Muscle layer of duodenum (tissue), 2 donors: ENCODE data around the gene GTPBP6.

Experiments
- H3K27ac ChIP-seq: one replicate; pipeline ENCODE4 v1.7.0; 2013; ENCODE audit warnings: mild to moderate bottlenecking, low read length
- H3K27me3 ChIP-seq: one replicate; pipeline ENCODE4 v1.7.0; 2013; ENCODE audit warnings: low read depth, mild to moderate bottlenecking, control low read depth, low read length
- H3K36me3 ChIP-seq, 2 donors: one replicate each; pipeline ENCODE4 v1.7.0; 2013; ENCODE audit warnings: low read length in 2 of 2, control low read depth in 1 of 2, mild to moderate bottlenecking in 1 of 2; ENCODE audit not compliant: insufficient read depth in 2 of 2, control insufficient read depth in 1 of 2
- H3K4me1 ChIP-seq, 2 donors: one replicate each; pipeline ENCODE4 v1.7.0; 2013; ENCODE audit warnings: low read length in 2 of 2, mild to moderate bottlenecking in 2 of 2, control low read depth in 1 of 2, moderate library complexity in 1 of 2; ENCODE audit not compliant: insufficient read depth in 2 of 2, control insufficient read depth in 1 of 2
- H3K4me3 ChIP-seq, 2 donors: one replicate each; pipeline ENCODE4 v1.7.0; 2013; ENCODE audit warnings: low read length in 2 of 2, low read depth in 1 of 2, mild to moderate bottlenecking in 1 of 2
- H3K9me3 ChIP-seq, 2 donors: one replicate each; pipeline ENCODE4 v1.7.0; 2013; ENCODE audit warnings: low read length in 2 of 2, control low read depth in 1 of 2, mild to moderate bottlenecking in 1 of 2; ENCODE audit not compliant: control insufficient read depth in 1 of 2
- donor health status: healthy.

GTPBP6 gene

DNA sequence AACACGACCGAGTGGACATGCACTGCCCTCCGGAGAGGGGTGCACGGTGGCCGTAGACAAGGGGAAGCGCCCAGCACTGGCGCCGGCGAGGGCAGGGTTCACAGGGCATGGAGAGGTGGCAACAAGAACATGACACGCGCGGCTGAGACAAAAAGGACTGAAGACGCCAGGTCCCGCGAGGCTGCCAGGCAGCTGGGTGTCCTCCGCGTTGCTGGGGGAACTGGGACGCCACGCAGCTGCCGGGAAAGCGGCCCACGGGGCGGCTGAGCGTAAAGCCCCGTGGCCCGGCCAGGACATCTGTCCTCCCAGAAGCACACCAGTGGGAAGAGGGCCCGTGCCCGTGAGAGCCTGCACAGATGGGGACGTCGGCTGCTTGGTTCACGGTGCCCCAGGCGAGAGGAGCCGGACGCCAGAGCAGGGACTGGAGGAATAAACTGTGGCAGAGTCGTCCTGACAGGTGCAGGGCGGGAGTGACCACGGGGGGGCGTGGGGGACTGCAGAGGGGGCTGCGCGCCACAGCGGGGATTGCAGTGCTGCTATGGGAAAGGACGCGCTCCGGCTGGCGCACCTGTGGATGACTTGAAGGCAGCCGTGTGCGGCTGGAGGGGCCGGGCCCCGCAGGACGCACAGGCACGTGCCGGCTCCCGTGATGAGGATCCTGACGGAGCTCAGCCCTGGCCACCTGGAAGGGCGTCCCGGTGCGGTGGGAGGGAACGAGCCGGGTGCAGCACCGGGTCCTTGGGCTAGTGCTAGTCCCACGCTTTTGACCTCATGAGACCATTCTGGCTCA is 32.1 kb upstream of the GTPBP6 start:
- Histone ChIP-seq H3K27me3 (no peaks in the 10 kb centered on the region), H3K9me3 (no peaks in the 10 kb centered on the region), H3K4me1 (no peaks in the 10 kb centered on the region), H3K4me3 (no peak overlapping the region), H3K27ac (no peak overlapping the region), H3K36me3 (peaks cover 0 to 6% of the 10 kb centered on the region in 2 donors)

GRCh38 chrX:350148-350533 is 31.5 kb upstream of the GTPBP6 start:
- H3K27me3 ChIP-seq: no peaks in the 10 kb centered on the region
- no peak overlapping the region for H3K4me3 ChIP-seq
- no peaks in the 10 kb centered on the region for H3K9me3 ChIP-seq
- H3K27ac ChIP-seq: no peak overlapping the region
- H3K36me3 ChIP-seq: peaks cover 0 to 10% of the 10 kb centered on the region in 2 donors
- H3K4me1 ChIP-seq: no peaks in the 10 kb centered on the region

DNA sequence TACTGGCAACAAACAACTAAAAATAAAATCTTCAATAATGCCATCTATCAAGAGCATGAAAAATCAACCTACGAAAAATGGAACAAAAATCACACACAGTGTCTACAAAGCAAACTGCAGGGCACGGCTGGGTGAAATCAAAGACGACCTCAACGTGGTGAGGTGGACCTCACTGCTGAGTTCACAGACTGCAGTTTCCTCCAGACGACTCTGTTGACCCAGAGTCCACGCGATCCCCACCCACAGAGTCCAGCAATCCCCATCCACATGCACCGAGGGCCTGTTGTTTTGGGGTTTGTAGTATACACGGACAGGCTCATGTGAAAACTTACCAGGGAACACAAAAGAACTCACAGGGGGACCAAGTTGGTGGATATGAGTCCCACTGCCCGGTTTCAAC is 31.1 kb upstream of the GTPBP6 start:
- peaks cover 0 to 12% of the 10 kb centered on the region in 2 donors for H3K36me3 ChIP-seq
- H3K27me3 ChIP-seq: no peaks in the 10 kb centered on the region
- no peaks in the 10 kb centered on the region for H3K4me1 ChIP-seq
- no peaks in the 10 kb centered on the region for H3K9me3 ChIP-seq
- no peak overlapping the region for H3K27ac ChIP-seq
- H3K4me3 ChIP-seq: no peak overlapping the region

- Histone ChIP-seq H3K27ac (no peak overlapping the region), H3K4me1 (no peaks in the 10 kb centered on the region), H3K9me3 (no peaks in the 10 kb centered on the region), H3K4me3 (no peak overlapping the region), H3K36me3 (peaks cover 0 to 12% of the 10 kb centered on the region in 2 donors), H3K27me3 (no peaks in the 10 kb centered on the region)
These were observed 30.6 kb upstream of the GTPBP6 start for GRCh38 chrX:349196-349595.

GRCh38 chrX:348461-349117 is 30.0 kb upstream of the GTPBP6 start:
- Histone ChIP-seq H3K36me3 (peaks cover 0 to 12% of the 10 kb centered on the region in 2 donors), H3K27ac (no peak overlapping the region), H3K4me1 (no peaks in the 10 kb centered on the region), H3K27me3 (no peaks in the 10 kb centered on the region), H3K9me3 (no peaks in the 10 kb centered on the region), H3K4me3 (no peak overlapping the region)

GRCh38 chrX:347351-348117 is 28.9 kb upstream of the GTPBP6 start:
- Histone ChIP-seq H3K4me1 (no peaks in the 10 kb centered on the region), H3K9me3 (no peaks in the 10 kb centered on the region), H3K36me3 (peaks cover 0 to 11% of the 10 kb centered on the region in 2 donors), H3K27me3 (no peaks in the 10 kb centered on the region), H3K27ac (no peak overlapping the region), H3K4me3 (no peak overlapping the region)

DNA sequence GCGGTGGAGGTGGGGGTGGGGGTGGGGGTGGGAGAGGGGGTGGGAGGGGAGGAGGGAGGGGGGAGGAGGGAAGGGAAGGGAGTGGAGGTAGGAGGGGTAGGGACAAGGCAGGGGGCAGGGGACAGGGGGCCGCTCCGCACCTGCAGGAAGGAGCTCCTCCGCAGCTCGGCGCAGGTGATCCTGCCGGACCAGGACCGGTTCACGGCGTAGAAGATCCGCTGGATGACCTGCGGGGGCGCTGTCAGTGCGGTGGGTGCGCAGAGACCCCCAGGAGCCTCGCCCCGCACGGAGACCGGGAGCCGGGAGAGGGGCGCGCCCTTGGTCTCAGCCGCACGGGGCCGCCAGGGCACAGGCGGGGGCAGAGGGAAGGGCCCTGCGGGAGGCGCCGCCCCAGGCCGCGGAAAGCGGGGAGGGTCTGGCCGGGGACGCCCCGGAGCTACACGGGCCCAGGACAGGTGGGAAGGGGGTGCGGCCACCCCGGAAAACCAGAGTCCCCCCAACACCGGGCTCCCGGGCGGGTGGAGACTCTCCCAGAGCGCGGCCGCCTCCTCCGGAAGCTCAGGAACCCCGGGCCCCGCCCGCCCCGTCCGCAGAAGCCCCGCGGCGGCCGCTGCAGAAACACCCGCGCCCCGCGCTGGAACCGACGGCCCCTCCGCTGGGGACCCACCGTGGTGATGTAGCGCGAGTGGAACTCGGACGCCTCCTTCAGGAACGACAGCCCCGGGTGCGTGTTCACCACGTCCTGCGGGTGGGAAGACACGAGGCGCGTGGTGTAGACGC is 27.6 kb upstream of the GTPBP6 start:
- H3K27me3 ChIP-seq: no peaks in the 10 kb centered on the region
- no peaks in the 10 kb centered on the region for H3K4me1 ChIP-seq
- H3K27ac ChIP-seq: no peak overlapping the region
- no peak overlapping the region for H3K4me3 ChIP-seq
- H3K36me3 ChIP-seq: peaks cover 0 to 6% of the 10 kb centered on the region in 2 donors
- H3K9me3 ChIP-seq: no peaks in the 10 kb centered on the region

GRCh38 chrX:345020-345925 is 26.7 kb upstream of the GTPBP6 start:
- H3K27ac ChIP-seq: no peak overlapping the region
- no peak overlapping the region for H3K4me3 ChIP-seq
- no peaks in the 10 kb centered on the region for H3K4me1 ChIP-seq
- peaks cover 0 to 6% of the 10 kb centered on the region in 2 donors for H3K36me3 ChIP-seq
- H3K9me3 ChIP-seq: no peaks in the 10 kb centered on the region
- H3K27me3 ChIP-seq: no peaks in the 10 kb centered on the region

GRCh38 chrX:344371-344901 is 25.8 kb upstream of the GTPBP6 start:
- Histone ChIP-seq H3K27me3 (no peaks in the 10 kb centered on the region), H3K4me1 (no peaks in the 10 kb centered on the region), H3K9me3 (no peaks in the 10 kb centered on the region), H3K27ac (no peak overlapping the region), H3K4me3 (no peak overlapping the region), H3K36me3 (peaks cover 0 to 6% of the 10 kb centered on the region in 2 donors)

DNA sequence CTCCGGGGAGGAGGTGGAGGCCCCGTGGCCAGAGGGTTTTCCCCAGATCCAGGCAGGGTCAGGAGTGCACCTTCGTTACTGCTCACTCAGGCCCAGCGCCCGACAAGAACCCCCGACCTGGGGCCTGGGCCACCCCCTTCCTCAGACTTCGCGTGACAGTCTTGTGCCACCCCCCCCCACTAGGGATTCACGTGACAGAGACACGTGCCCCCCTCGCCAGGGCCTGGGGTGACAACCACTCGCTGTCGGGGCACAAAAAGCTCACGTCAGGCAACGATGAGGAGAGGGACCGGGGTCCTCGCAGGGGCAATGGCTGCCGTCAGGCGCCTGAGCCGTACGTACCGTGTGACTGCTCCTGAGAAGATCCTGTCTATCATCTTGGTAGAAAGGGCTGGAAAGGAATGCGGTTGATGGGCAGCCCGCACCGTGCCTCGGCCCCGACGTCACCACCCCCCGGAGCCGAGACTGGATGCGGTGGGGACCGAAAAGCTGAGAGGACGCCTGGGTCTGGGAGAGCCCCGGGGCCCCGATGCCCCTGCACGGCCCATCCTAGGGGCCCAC is 23.0 kb upstream of the GTPBP6 start:
- H3K36me3 ChIP-seq: peaks cover 0 to 21% of the 10 kb centered on the region in 2 donors
- H3K4me3 ChIP-seq: no peak overlapping the region
- H3K9me3 ChIP-seq: peaks cover 0 to 3% of the 10 kb centered on the region in 2 donors
- H3K27me3 ChIP-seq: no peaks in the 10 kb centered on the region
- no peaks in the 10 kb centered on the region for H3K4me1 ChIP-seq
- no peak overlapping the region for H3K27ac ChIP-seq
